ENCODE measurements around the gene LENG1. TPM values are rescaled to one million over a fixed set of nuclear protein-coding genes. Genes with fewer than 3 reads are reported as not detected.
A peak's percentile ranks its signal among the peaks of the same experiment; 100 is the strongest.

The LENG1 gene
- total and polyA plus RNA-seq, 12 donors: 5.0 to 22.0 (median 9.7) TPM

DNA sequence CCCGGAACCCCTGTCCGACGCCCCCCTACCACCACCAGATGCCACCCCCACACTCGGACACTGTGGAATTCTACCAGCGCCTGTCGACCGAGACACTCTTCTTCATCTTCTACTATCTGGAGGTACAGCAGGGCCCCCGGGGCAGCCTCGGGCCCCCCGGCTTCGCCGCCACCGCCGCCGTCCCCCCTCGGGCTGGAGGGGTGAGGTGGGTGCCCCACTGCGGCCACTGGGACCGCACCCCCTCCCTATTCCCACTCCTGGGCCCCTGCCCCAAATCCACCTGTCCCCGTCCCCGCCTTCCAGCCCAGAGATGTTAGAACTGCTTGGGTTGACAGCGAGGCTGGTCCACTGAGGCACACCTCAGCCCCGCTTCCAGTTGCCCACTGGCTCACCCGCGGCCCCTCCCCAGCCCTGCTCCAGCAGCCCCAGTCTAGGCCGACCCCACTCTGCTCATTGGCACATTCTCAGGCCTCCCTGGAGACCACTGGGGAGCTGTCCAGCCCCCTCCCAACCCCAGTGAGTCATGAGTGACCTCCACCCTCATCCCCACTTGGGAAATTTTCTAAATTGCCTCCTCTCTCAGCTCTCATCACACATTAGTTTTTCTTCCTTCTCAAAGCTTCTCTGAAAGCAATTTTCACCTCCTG is 6.5 kb downstream of the LENG1 start:
- peaks cover 0 to 2% of the 10 kb centered on the region in 2 donors for H3K4me1 ChIP-seq (replicated peaks in 1 of 2)
- no peaks in the 10 kb centered on the region for H3K27me3 ChIP-seq
- DNase-seq: peak in 1 of 7 donors; percentile 39
- TF ChIP-seq POLR2A (IDR thresholded peaks at IDR 0.05): no peak
- TF ChIP-seq, protein P1, sequence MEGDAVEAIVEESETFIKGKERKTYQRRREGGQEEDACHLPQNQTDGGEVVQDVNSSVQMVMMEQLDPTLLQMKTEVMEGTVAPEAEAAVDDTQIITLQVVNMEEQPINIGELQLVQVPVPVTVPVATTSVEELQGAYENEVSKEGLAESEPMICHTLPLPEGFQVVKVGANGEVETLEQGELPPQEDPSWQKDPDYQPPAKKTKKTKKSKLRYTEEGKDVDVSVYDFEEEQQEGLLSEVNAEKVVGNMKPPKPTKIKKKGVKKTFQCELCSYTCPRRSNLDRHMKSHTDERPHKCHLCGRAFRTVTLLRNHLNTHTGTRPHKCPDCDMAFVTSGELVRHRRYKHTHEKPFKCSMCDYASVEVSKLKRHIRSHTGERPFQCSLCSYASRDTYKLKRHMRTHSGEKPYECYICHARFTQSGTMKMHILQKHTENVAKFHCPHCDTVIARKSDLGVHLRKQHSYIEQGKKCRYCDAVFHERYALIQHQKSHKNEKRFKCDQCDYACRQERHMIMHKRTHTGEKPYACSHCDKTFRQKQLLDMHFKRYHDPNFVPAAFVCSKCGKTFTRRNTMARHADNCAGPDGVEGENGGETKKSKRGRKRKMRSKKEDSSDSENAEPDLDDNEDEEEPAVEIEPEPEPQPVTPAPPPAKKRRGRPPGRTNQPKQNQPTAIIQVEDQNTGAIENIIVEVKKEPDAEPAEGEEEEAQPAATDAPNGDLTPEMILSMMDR (IDR thresholded peaks at IDR 0.05): no peak
- intact Hi-C loops (cut with DNase I): no loop called here
- 83 to 90% (median 86%) methylated on average over 13 to 25 of the region's 25 CpGs for WGBS, 4 donors
- no peak overlapping the region for H3K4me3 ChIP-seq
- peak overlapping the region in 2 of 5 donors; percentile 30 to 34 for H3K27ac ChIP-seq
- peaks cover 0 to 100% of the 10 kb centered on the region in 2 donors for H3K36me3 ChIP-seq (replicated peaks in 1 of 2)
- H3K9me3 ChIP-seq (replicated peaks in 1 of 3): no peaks in the 10 kb centered on the region

DNA sequence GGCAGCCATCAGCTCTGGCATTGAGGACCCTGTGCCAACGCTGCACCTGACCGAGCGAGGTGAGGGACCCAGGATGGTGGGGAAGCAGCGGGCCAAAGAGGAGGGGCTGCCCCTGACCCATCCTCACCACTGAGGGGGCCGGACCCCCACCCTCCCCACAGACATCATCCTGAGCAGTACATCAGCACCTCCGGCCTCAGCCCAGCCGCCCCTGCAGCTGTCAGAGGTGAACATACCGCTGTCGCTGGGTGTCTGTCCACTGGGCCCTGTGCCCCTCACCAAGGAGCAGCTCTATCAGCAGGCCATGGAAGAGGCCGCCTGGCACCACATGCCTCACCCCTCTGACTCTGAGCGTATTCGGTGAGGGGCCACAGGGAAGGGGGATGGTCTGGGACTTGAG is 7.3 kb downstream of the LENG1 start:
- peaks cover 0 to 100% of the 10 kb centered on the region in 2 donors for H3K36me3 ChIP-seq (replicated peaks in 1 of 2)
- no peaks in the 10 kb centered on the region for H3K27me3 ChIP-seq
- H3K9me3 ChIP-seq (replicated peaks in 1 of 3): no peaks in the 10 kb centered on the region
- H3K4me1 ChIP-seq (replicated peaks in 1 of 2): no peaks in the 10 kb centered on the region
- TF ChIP-seq, protein P1 (IDR thresholded peaks at IDR 0.05): no peak
- no peak for TF ChIP-seq POLR2A (IDR thresholded peaks at IDR 0.05)
- intact Hi-C loops (cut with DNase I): no loop called here
- WGBS, 4 donors: 87% methylated on average over 7 to 12 of the region's 12 CpGs; no CpG with 5 or more reads in 1 of the 4 donors
- peak overlapping the region in 1 of 5 donors; percentile 21 for H3K27ac ChIP-seq
- DNase-seq: no peak
- H3K4me3 ChIP-seq: no peak overlapping the region

DNA sequence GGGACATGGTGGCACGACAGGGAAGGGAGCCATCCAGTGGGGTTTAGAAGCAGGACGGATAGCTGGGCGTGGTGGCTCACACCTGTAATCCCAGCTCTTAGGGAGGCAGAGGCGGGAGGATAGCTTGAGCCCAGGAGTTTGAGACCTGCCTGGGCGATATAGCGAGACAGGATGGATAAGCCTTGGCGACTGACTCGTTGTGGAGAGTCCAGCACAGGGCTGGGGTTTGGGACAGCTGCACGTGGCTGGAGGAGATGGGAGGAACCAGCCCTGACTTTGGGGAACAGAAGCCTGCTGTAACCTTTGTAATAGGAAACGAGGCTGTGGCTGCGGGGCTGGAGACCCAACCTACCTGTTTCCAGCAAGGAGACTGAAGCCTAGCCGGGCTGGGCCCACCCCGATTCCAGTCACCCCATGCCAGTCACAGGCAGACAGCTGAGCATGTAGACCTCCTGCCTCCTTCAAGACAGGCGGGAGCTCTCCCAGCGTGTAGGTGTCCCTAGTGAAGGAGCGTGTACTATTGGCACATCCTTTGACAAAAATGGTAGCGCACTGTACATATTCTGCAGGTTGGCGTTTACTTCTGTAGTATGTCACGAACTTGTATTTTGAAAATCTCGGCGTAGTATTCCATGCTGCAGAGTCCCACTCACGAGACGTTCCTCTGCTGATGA is 8.0 kb downstream of the LENG1 start:
- Histone ChIP-seq H3K9me3 (replicated peaks in 1 of 3) (no peaks in the 10 kb centered on the region), H3K4me1 (replicated peaks in 1 of 2) (no peaks in the 10 kb centered on the region), H3K27me3 (no peaks in the 10 kb centered on the region), H3K4me3 (no peak overlapping the region), H3K27ac (no peak overlapping the region), H3K36me3 (replicated peaks in 1 of 2) (peaks cover 0 to 100% of the 10 kb centered on the region in 2 donors)
- WGBS, 4 donors: 83 to 88% (median 87%) methylated on average over 20 to 23 of the region's 23 CpGs
- intact Hi-C loops (cut with DNase I): no loop called here
- TF ChIP-seq, protein P1 (IDR thresholded peaks at IDR 0.05): no peak
- TF ChIP-seq POLR2A (IDR thresholded peaks at IDR 0.05): no peak
- DNase-seq: no peak

DNA sequence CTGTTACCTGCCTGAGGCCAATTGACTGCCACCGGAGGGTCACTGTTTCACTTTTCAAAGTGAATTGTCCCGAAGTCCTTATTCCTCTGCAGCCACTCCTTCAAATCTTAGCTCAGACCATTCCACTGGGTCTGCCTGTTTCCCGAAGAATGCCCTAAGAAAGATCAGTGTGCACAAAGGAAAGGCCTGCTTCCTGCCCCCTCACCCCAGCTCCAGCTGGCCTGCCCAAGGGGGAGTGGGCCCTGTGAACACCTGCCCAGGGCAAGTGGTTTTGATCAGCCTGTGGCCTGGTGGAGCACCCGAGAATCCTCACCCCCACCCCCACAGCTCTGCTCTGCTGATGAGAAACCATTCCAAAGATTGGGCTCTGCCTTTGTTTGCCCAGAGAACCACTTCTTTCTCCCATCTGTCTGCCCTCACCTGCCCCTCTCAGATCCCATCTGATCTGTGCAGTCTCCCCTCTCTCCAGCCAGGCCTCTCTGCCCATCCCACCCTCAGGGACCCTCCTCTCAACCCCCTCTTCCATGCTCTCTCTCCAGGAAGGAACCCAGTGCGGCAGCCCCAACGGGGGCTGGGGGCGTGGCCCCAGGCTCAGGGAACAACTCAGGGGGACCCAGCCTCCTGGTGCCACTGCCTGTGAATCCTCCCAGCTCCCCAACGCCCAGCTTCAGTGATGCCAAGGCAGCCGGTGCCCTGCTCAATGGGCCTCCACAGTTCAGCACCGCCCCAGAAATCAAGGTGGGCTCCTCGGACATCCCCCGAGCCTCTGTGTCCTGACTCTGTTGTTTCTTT is 10.3 kb downstream of the LENG1 start:
- no peaks in the 10 kb centered on the region for H3K27me3 ChIP-seq
- 80 to 90% (median 85%) methylated on average over 9 to 12 of the region's 12 CpGs for WGBS, 4 donors
- intact Hi-C loops (cut with DNase I): no loop called here
- no peak for TF ChIP-seq POLR2A (IDR thresholded peaks at IDR 0.05)
- TF ChIP-seq, protein P1 (IDR thresholded peaks at IDR 0.05): no peak
- DNase-seq: no peak
- no peak overlapping the region for H3K27ac ChIP-seq
- H3K9me3 ChIP-seq (replicated peaks in 1 of 3): no peaks in the 10 kb centered on the region
- H3K4me3 ChIP-seq: no peak overlapping the region
- H3K36me3 ChIP-seq (replicated peaks in 1 of 2): peaks cover 0 to 100% of the 10 kb centered on the region in 2 donors
- no peaks in the 10 kb centered on the region for H3K4me1 ChIP-seq (replicated peaks in 1 of 2)
